ENCODE data around the gene HNRNPL. TPM values are rescaled to one million over a fixed set of nuclear protein-coding genes. Genes with fewer than 3 reads are reported as not detected.
A peak's percentile ranks its signal among the peaks of the same experiment; 100 is the strongest.
"Not testable (repeated sequence)": the region's sequence is repeated elsewhere in the genome, so short reads cannot be mapped to it uniquely, and the experiment has no call there.

The HNRNPL gene
- total RNA-seq, 1 donor from 2014 or later, result 195 TPM

DNA sequence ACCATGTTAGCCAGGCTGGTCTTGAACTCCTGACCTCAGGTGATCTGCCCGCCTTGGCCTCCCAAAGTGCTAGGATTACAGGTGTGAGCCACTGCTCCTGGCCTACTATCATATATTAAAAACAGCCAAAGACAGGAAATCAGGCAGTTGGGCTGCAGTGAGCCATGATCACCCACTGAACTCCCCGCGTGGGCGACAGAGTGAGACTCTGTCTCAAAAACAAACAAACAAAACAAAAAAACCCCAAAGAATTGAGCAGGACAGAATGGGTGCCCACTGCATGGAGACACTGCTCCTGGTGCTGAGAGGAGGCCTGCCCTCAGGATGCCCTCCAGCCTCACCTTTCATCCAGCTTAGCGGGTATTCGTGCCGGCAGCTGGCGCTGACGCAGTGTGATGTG lies 33.5 kb upstream of the HNRNPL start:
- Histone ChIP-seq H3K4me1 (ENCODE audit: control insufficient read depth in 3 of 3, insufficient read depth in 3 of 3, low read length in 3 of 3) (peaks cover 5 to 9% (median 9%) of the 10 kb centered on the region in 3 donors), H3K4me3 (ENCODE audit: low read length in 3 of 3) (no peak overlapping the region), H3K27ac (ENCODE audit: low read depth, low read length) (no peak overlapping the region), H3K9me3 (ENCODE audit: control insufficient read depth in 3 of 3, low read length in 3 of 3) (no peaks in the 10 kb centered on the region), H3K9ac (ENCODE audit: low read depth in 1 of 3, low read length in 3 of 3) (no peak overlapping the region), H3K27me3 (ENCODE audit: control insufficient read depth in 3 of 3, insufficient read depth in 3 of 3, low read length in 3 of 3) (no peaks in the 10 kb centered on the region), H3K36me3 (ENCODE audit: control insufficient read depth in 3 of 3, insufficient read depth in 3 of 3, low read length in 3 of 3) (peaks cover 36 to 41% (median 38%) of the 10 kb centered on the region in 3 donors)

DNA sequence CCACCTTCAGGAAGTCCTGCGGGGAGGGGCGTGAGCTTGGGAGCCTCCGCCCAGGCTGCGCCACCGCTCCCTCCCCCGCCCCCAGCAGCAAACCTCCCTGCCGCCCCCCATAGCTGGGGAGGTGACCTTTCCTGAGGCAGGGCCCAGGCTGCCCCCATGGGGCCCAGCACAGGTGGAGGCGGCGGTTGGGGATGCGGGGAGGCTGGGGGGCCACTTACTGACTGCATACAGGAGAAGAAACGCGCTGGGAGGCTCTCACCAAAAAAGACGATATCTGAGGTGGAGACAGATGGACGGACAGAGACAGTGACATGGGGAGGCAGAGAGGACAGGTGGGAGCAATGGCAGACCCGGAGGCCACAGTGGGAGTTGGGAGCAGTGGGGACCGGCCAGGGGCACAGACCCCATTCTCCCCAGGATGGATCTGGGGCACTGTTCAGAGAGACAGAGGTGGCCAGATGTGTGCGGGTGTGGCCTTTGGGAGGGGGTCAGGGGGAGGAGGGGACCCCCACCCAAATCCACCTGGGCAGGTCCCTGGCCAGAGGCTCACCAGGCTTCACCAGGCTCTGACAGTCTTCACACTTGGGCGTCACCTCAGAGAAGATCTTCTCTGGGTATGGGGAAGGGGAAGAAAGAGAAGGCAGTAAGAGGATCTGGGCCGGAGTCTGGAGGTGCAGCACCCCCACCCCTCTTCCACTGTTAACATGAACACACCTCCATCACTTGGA lies 31.3 kb upstream of the HNRNPL start:
- Histone ChIP-seq H3K36me3 (ENCODE audit: control insufficient read depth in 3 of 3, insufficient read depth in 3 of 3, low read length in 3 of 3) (peaks cover 30 to 31% (median 31%) of the 10 kb centered on the region in 3 donors), H3K4me1 (ENCODE audit: control insufficient read depth in 3 of 3, insufficient read depth in 3 of 3, low read length in 3 of 3) (peaks cover 7 to 9% (median 7%) of the 10 kb centered on the region in 3 donors)

DNA sequence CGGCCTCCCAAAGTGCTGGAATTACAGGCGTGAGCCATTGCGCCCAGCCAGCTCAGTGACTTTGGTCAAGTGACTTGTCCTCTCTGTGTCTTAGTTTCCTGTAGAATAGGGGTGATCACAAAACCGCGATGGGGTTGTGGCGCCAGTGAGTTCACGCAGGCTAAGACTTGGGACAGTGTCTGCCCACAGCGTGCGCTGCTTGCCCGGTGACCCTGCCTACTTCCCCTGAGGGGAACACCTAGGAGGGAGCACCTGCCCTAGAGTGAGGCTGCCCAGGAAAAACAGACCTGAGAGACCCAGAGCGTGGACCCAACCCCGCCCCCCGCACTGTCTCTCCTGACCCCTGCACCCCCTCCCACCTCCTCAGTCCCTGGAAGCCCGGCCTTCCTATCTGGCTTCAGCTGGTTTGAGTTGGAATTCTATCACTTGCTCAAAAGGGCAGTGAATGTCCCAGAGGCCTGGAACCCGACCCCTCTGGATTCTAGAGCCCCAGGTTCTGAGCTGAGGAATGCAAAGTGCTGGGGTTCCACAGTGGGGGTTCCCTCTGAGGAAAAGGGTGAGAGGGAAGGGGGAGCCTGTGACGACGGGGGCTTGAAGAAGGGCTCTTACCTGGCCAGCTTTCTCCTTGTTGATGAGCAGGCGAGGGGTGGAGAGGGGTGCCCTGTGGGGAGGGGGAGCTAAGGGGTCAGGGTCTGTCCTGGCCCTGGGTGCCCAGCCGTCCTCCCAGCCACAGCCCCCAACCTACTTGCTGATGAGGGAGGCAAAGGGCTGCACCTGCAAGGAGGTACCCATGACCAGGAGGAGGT lies 30.5 kb upstream of the HNRNPL start:
- H3K9me3 ChIP-seq (ENCODE audit: control insufficient read depth in 3 of 3, low read length in 3 of 3), result no peaks in the 10 kb centered on the region
- no peaks in the 10 kb centered on the region for H3K27me3 ChIP-seq (ENCODE audit: control insufficient read depth in 3 of 3, insufficient read depth in 3 of 3, low read length in 3 of 3)
- H3K4me1 ChIP-seq (ENCODE audit: control insufficient read depth in 3 of 3, insufficient read depth in 3 of 3, low read length in 3 of 3), result peaks cover 3 to 5% (median 4%) of the 10 kb centered on the region in 3 donors
- H3K36me3 ChIP-seq (ENCODE audit: control insufficient read depth in 3 of 3, insufficient read depth in 3 of 3, low read length in 3 of 3), result peaks cover 30 to 31% (median 31%) of the 10 kb centered on the region in 3 donors
- H3K9ac ChIP-seq (ENCODE audit: low read depth in 1 of 3, low read length in 3 of 3), result no peak overlapping the region
- H3K4me3 ChIP-seq (ENCODE audit: low read length in 3 of 3), result no peak overlapping the region
- no peak overlapping the region for H3K27ac ChIP-seq (ENCODE audit: low read depth, low read length)

More for the DNA sequence above, 31.3 kb upstream of the HNRNPL start:
- Histone ChIP-seq H3K4me3 (ENCODE audit: low read length in 3 of 3) (no peak overlapping the region), H3K9ac (ENCODE audit: low read depth in 1 of 3, low read length in 3 of 3) (no peak overlapping the region), H3K27ac (ENCODE audit: low read depth, low read length) (no peak overlapping the region), H3K9me3 (ENCODE audit: control insufficient read depth in 3 of 3, low read length in 3 of 3) (no peaks in the 10 kb centered on the region), H3K27me3 (ENCODE audit: control insufficient read depth in 3 of 3, insufficient read depth in 3 of 3, low read length in 3 of 3) (no peaks in the 10 kb centered on the region)

DNA sequence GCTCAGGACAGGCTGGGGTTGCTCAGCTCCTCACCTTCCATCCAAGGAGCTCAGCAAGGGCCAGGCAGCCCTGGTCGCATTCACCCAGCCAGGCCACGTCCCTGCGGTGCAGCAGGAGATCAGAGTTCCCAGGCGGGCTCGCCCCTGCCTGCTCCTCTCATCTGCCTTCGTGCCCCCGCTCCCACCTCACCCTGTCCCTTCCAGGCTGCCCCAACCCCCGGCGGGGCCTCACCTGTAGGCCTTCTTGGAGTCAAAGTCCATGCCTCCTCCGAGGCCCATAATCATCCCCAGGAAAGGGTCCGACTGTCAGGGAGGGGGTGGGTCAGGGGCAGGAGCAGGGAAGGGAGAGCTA lies 29.6 kb upstream of the HNRNPL start:
- Histone ChIP-seq H3K36me3 (ENCODE audit: control insufficient read depth in 3 of 3, insufficient read depth in 3 of 3, low read length in 3 of 3) (peaks cover 30 to 31% (median 31%) of the 10 kb centered on the region in 3 donors), H3K27ac (ENCODE audit: low read depth, low read length) (no peak overlapping the region), H3K9ac (ENCODE audit: low read depth in 1 of 3, low read length in 3 of 3) (peak overlapping the region in 1 of 3 donors; percentile 25), H3K9me3 (ENCODE audit: control insufficient read depth in 3 of 3, low read length in 3 of 3) (no peaks in the 10 kb centered on the region), H3K4me3 (ENCODE audit: low read length in 3 of 3) (no peak overlapping the region), H3K27me3 (ENCODE audit: control insufficient read depth in 3 of 3, insufficient read depth in 3 of 3, low read length in 3 of 3) (no peaks in the 10 kb centered on the region), H3K4me1 (ENCODE audit: control insufficient read depth in 3 of 3, insufficient read depth in 3 of 3, low read length in 3 of 3) (peaks cover 3 to 5% (median 4%) of the 10 kb centered on the region in 3 donors)

DNA sequence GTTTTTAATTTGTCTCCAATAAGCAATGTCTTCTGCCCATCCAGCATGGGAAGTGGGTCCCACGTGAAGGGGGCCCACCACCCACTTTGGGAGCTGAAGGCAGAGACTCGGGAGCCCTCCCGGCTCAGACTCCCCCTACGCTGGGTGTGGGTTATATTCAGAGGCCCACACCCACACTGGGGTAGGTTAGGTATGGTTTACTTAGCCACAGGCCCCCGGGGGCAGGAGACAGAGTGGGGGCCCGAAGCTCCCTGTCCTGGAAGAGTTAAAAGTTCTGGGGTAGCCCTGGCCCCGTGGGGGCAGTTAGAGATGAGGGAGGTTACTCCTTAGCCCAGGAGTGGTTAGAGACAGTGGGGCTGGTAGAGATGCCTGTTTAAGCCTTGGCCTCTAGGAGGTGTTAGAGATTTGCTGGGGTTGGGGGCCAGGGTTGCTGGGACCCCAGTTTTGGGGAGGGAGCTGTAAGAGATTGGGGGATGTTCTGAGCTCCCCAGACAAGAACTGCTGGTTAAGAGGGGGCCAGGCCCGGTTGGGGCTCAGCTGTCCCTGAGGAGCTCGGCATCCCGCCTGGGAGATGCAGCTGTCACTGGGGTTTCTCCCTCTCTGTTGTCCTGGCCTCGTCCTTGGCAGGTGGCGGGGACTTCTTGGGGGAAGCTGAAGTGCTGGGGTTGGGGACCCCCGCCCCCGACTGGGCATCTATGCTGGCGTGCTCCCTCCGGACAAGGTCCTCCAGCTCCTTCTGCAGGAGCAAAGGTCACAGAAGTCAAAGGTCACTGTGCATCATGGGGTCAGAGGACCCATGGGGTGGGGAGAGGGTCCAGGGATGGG lies 29.0 kb upstream of the HNRNPL start:
- peak overlapping the region in 1 of 3 donors; percentile 25 for H3K9ac ChIP-seq (ENCODE audit: low read depth in 1 of 3, low read length in 3 of 3)
- peaks cover 27 to 31% (median 30%) of the 10 kb centered on the region in 3 donors for H3K36me3 ChIP-seq (ENCODE audit: control insufficient read depth in 3 of 3, insufficient read depth in 3 of 3, low read length in 3 of 3)
- no peaks in the 10 kb centered on the region for H3K9me3 ChIP-seq (ENCODE audit: control insufficient read depth in 3 of 3, low read length in 3 of 3)
- H3K4me1 ChIP-seq (ENCODE audit: control insufficient read depth in 3 of 3, insufficient read depth in 3 of 3, low read length in 3 of 3), result peaks cover 4 to 5% (median 5%) of the 10 kb centered on the region in 3 donors
- no peaks in the 10 kb centered on the region for H3K27me3 ChIP-seq (ENCODE audit: control insufficient read depth in 3 of 3, insufficient read depth in 3 of 3, low read length in 3 of 3)
- no peak overlapping the region for H3K27ac ChIP-seq (ENCODE audit: low read depth, low read length)
- no peak overlapping the region for H3K4me3 ChIP-seq (ENCODE audit: low read length in 3 of 3)

GRCh38 chr19:38877781-38878574 lies 28.2 kb upstream of the HNRNPL start, which contains the start of gene RINL:
Gene RINL (minus strand): TSS chr19:38878275. CDS start chr19:38876742, 1,533 bp downstream.
- H3K27me3 ChIP-seq (ENCODE audit: control insufficient read depth in 3 of 3, insufficient read depth in 3 of 3, low read length in 3 of 3), result no peaks in the 10 kb centered on the region
- no peak within 1 kb of the TSS for H3K4me3 ChIP-seq (ENCODE audit: low read length in 3 of 3)
- peaks cover 4 to 5% (median 5%) of the 10 kb centered on the region in 3 donors for H3K4me1 ChIP-seq (ENCODE audit: control insufficient read depth in 3 of 3, insufficient read depth in 3 of 3, low read length in 3 of 3)
- no peak within 1 kb of the TSS for H3K27ac ChIP-seq (ENCODE audit: low read depth, low read length)
- no peaks in the 10 kb centered on the region for H3K9me3 ChIP-seq (ENCODE audit: control insufficient read depth in 3 of 3, low read length in 3 of 3)
- H3K9ac ChIP-seq (ENCODE audit: low read depth in 1 of 3, low read length in 3 of 3), result peak within 1 kb of the TSS in 1 of 3 donors; percentile 25
- H3K36me3 ChIP-seq (ENCODE audit: control insufficient read depth in 3 of 3, insufficient read depth in 3 of 3, low read length in 3 of 3), result peaks cover 21 to 25% (median 24%) of the 10 kb centered on the region in 3 donors

DNA sequence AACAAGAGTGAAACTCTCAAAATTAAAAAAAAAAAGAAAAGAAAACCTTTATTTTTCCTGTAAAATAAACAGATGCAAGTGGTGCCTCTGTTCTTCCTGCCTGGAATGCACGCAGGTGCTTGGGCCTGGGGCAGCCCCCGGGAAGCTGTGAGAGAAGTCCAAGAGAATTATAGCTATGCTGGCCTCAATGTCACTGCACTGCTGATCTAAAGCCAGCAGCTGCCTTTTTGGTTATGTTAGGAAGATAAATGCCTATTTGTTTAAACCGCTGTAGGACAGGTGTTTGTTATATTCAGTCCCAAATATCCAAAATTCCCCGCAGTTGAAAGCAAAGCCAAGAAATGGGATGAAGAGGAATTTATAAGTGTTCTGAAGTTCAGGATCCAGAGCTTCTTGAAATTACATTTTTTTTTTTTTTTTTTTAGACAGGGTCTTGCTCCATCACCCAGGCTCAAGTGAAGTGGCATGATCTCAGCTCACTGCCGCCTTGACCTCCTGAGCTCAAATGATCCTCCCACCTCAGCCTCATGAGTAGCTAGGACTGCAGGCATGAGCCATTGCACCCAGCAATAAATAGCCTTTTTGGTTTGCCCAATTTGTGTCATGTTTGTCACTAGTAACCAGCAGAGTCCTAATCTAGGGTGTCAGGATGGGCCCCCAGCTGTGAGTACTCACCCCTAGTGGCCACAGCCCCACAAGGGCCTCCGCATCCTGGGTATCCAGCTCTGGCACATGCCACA lies 26.0 kb upstream of the HNRNPL start:
- H3K9me3 ChIP-seq (ENCODE audit: control insufficient read depth in 3 of 3, low read length in 3 of 3), result no peaks in the 10 kb centered on the region
- H3K36me3 ChIP-seq (ENCODE audit: control insufficient read depth in 3 of 3, insufficient read depth in 3 of 3, low read length in 3 of 3), result peaks cover 10 to 13% (median 12%) of the 10 kb centered on the region in 3 donors
- H3K4me3 ChIP-seq (ENCODE audit: low read length in 3 of 3), result no peak overlapping the region
- no peak overlapping the region for H3K9ac ChIP-seq (ENCODE audit: low read depth in 1 of 3, low read length in 3 of 3)
- H3K27ac ChIP-seq (ENCODE audit: low read depth, low read length), result no peak overlapping the region
- no peaks in the 10 kb centered on the region for H3K27me3 ChIP-seq (ENCODE audit: control insufficient read depth in 3 of 3, insufficient read depth in 3 of 3, low read length in 3 of 3)
- H3K4me1 ChIP-seq (ENCODE audit: control insufficient read depth in 3 of 3, insufficient read depth in 3 of 3, low read length in 3 of 3), result peaks cover 4 to 5% (median 5%) of the 10 kb centered on the region in 3 donors

- H3K36me3 ChIP-seq (ENCODE audit: control insufficient read depth in 3 of 3, insufficient read depth in 3 of 3, low read length in 3 of 3); H3K9ac ChIP-seq (ENCODE audit: low read depth in 1 of 3, low read length in 3 of 3); H3K27ac ChIP-seq (ENCODE audit: low read depth, low read length); H3K4me3 ChIP-seq (ENCODE audit: low read length in 3 of 3); H3K27me3 ChIP-seq (ENCODE audit: control insufficient read depth in 3 of 3, insufficient read depth in 3 of 3, low read length in 3 of 3); H3K9me3 ChIP-seq (ENCODE audit: control insufficient read depth in 3 of 3, low read length in 3 of 3): not testable (repeated sequence)
- H3K4me1 ChIP-seq (ENCODE audit: control insufficient read depth in 3 of 3, insufficient read depth in 3 of 3, low read length in 3 of 3), result peaks cover 15 to 19% (median 19%) of the 10 kb centered on the region in 3 donors
Observed at GRCh38 chr19:38873400-38873799, 23.6 kb upstream of the HNRNPL start.

Measured in skeletal muscle tissue (tissue), 4 donors.